HG03521 (cell line): ENCODE measurements around the gene KRT80.

Source experiments
- ATAC-seq: cut with Tn5 transposase; IDR thresholded peaks from one replicate; pipeline ENCODE4 v1.9.1; 2021; ENCODE audit warnings: mild to moderate bottlenecking, moderate library complexity; ENCODE audit not compliant: unreplicated experiment

KRT80 gene

DNA sequence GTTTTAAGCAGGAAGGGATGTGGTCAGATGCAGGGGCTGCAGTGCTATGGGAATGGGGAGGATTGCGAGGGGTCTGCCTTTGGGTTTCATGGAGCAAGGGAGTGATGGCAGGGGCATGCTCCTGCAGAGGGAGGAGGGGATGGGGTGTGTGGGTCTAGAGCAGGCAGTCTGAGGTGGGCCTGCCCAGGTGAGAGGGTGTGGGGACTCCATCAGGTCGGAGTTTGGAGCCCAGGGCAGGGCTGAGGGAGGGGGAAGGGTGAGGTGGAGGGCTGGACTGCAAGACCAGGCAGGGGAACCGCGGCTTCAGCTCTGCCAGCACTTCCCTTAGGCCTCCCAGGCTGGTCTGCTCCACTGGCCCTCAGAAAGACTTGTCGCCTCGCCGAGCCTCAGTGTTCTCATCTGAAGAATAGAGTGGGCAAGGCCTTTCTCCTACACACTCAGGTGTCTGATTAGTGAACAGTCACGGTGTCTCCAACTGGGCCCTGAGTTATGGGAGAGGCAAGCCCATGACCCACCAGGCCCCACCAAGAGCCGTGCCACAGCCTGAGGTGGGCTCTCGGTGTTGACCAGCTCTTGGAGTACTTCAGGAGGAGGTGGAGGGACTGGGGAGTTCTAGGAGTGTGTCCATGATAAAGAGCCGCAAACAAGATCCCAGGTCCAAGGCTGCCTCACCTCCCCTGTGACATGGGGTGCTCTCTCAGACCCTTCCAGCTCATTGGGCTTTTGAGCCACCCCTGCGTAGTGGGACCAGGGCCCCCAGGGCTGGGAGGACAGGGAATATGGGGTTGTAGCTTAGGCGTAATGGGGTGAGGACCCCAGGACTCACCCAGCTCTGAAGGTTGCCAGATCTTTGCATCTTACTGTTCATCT is 20.1 kb upstream of the KRT80 start:
- no peak for ATAC-seq

DNA sequence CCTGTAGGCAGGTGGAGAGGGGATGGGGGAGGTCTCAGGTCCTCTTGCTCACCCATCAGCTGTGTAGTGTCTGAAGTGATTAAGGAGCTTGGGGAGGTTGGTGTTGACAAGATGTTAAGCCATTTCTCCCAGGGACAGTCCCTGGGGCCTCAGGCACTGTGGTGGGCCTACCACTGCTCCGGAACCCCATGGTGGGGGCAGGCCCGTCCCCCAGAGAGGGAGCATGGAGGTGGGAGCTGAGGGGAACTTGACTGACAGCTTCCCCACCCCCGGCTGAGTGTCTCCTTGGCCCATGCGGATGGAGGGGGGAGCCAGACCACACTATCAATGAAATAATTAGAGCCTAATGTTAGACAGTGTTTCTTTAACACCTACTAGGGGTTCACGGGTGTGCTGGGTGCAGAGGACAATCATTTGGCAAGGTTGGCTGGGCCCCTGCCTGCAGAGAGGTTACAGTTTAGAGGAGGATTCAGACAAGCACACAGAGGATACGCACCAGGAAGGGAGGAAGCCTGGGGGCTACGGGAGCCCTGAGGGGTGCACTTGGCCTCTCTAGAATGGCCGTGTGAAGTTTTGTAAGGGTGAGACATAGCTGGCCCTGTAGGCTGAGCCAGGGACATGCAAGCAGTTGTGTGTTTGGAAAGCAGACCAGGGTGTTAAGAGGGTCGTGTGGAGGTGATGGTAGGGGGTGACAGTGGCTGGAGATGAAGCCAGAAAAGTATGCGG is 19.3 kb upstream of the KRT80 start:
- ATAC-seq, result no peak

DNA sequence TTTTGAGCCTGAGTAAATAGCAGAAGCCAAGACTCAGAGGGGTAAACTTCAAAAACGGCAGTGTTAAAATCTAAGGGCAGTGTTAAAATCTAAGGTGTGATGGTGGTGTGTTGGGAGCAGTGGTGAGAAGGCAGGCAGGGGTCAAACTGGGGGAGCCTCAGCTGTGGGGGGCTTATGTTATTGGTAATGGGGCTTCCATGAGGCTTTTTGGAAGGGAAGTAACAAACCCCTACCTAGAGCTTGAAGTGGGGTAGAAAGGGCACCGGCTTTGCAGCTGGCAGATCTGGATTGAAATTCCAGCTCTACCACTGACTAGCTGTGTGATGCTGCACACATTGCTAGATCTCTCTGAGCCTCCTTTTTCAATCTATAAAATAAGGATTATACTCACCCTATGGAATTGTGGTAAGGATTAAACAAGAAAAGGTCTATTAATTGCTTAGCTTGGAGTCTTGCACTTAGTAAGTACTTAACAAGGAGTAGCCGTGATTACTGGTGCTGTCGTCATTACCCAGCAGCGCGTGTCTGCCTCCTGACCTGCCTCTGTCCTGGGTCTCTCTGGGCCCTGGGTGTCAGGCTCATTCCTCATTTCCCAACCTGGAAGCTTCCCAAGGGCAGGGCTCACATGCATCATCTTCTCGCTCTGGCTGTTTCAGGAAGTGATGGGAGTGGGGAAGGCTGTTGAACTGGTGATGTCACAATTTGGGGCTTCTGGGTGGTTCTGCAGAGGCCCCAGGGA is 18.5 kb upstream of the KRT80 start:
- ATAC-seq, result no peak

DNA sequence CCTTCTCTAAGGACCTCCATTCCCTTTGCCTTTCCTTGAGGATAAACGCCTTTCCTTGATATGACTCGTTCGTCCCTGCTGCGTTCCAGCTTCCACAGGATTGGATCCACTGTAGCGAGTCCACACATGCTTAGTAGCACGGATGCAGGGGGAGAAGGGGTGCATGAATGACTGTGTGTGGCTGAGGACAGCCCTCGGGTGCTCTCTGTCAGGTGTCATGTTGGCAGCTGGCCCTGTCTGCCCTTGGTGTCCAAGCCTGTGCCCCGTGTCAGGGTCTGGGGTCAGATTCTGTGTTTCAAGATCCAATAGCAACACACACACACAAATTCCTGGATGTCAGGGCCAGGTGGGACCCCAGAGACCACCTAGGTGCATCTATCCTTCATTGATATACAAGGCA is 17.5 kb upstream of the KRT80 start:
- ATAC-seq, result no peak

DNA sequence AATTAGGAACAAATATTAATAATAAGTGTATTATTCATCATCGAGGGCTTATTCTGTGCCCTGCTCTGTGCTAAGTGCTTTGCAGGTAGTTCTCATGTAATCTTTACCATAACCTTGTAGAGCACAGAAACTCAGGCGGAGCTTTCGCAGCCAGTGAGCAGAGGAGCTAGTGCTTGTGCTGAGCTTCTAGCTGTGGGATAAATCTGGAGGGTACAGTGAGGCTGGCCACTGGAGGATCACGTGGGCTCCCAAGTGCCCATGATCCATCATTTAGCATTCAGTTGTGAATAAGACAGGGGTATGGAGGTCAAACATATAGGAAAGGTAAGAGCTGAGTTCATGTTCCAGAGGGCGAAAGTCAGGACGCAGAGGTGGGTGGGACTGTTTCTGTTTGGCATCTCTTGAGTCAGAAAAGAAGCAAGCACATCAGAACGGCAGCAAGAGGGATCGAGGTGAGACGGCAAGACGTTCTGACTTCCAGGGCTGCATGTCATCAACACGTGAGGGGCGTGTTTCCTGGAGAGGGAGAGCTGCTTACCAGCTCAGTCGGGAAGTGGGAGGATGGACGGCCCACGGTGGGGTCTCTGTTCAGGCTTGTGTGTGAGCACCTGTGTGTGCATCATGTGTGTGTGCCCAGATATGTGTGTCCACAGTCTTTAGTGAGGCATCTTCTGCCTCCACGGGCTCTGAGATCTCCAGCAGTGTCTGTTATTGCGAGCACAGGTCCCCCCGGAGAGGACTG is 16.8 kb upstream of the KRT80 start:
- ATAC-seq, result no peak

DNA sequence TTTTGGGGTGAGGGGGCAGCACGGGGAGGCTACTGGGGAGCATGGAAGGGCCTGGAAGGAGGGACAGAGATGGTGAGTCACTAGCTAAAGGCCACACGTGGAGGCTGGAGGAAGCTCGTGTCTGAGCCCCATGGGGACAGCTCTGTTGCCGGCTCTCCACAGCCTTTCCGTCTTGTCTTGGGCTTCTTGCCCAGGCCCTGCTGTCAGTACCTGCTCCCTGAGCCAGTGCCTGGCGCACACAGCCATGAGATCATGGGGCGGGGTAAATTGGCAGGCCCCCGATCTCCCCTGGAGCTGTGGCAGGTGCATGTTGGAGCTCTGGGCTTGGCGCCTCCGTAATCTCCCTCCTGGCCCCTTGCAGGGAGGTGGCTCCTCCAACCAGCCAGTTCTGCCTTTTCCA is 16.1 kb upstream of the KRT80 start:
- no peak for ATAC-seq

DNA sequence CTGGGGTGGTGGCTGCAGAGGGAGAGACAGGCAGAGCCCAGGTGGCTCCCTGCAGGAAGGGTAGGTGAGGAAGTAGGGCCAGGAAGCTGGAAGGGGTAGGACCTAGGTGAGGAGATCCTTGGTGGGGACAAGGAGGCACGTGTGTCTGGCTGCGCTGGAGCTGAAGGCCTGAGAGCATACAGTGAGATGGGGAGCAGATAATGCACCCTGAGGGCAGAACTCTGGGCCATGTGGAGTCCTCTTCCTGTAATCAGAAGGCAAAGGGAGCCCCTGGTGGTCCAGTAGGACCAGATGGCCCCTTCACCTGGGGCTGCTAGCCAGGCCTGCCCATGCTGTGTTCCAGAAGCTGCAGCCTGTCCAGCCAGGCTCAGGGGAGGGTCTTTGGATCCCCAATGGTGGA is 15.3 kb upstream of the KRT80 start:
- no peak for ATAC-seq

DNA sequence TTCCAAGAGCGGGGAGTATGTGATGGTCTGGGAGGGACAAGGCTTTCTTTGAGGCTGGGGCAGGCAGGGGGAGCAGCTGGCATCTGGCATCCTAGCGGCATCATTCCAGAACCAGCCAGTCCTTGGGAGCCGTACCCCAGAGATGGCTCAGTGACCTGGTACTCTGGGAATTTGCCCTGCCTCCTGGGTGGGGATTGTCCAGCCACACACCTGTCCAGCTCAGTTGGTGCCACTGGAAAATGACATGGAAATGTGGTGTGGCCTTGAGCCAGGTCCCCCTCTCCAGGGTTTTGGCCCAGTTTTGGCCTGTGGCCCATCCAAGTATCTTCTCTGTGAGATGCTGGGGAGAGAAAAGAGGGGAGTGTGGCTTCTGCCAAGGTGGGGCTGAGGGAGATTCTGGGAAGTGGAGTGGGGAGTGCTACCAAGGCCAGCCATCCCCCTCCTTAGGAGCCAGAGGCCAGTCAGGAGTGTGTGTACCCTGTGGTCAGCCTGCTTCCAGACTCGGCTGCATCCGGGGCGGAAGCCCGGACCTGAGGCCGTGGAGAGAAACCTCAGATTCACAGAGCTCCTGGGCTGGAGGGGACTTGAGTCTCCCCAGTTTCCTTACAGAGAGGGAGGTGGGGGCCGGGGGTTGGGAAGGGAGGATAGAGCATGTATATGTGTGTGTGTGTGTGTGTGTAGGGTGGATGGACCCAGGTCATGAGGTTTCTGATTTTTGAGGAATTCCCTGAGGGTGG is 14.7 kb upstream of the KRT80 start:
- no peak for ATAC-seq

DNA sequence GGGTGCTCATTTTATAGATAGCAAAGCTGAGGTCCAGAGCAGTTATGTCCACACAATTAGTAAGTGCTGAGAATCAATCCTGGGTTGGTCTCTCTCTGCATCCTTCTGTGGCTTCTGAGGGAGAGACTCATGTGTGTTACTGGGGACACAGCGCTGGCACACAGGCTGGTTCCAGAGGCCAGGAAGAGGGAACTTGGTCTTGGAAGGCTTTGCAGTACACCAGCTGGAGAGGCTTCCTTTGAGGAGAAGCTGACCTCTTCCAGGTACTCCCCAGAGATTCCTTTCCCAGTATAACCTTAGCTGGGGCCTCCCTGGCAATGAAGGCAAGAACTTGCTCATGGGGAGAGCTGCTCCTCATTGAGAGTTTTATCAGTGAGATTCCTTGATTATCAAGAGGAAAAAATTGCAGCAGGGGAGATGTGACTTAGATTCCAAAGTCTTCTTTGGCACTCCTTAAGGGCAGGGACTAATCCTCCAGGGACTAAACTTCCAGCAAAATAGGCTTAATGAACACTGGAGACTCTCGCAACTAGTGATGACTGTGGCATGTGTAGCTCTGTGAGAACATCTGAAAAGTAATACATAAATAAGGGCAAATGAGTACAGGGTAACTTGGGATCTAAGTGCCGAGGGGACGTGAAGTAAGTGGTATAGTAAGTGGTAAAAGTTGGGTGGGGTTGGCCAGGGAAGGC is 13.9 kb upstream of the KRT80 start:
- ATAC-seq, result no peak

DNA sequence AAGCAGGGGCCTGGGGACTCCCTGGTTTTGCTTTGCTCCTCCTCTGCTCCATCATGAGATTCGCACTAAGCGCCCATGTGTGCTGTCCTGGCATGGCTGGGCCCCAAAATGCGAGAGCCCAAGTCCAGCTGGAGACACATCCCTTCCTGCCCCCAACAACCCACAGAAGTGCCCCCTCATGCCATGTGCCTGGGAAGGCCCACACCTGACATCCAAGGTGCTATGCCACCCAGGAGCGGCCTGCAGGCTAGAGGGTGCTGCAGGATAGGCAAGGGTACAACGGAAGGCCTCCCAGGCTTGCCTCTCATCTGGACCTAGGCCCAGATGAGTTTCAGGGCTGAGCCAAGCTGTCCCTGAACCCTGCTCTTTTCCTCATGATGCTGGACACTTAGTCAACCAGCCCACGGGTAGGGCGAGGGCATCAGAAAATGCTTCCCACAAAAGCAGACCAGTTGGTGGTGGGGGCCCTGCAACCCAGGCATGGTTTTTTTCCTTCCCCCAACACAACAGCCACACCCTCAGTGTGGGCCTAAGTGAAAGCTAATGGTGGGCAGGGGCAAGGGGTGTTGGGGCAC is 13.2 kb upstream of the KRT80 start:
- ATAC-seq, result no peak

DNA sequence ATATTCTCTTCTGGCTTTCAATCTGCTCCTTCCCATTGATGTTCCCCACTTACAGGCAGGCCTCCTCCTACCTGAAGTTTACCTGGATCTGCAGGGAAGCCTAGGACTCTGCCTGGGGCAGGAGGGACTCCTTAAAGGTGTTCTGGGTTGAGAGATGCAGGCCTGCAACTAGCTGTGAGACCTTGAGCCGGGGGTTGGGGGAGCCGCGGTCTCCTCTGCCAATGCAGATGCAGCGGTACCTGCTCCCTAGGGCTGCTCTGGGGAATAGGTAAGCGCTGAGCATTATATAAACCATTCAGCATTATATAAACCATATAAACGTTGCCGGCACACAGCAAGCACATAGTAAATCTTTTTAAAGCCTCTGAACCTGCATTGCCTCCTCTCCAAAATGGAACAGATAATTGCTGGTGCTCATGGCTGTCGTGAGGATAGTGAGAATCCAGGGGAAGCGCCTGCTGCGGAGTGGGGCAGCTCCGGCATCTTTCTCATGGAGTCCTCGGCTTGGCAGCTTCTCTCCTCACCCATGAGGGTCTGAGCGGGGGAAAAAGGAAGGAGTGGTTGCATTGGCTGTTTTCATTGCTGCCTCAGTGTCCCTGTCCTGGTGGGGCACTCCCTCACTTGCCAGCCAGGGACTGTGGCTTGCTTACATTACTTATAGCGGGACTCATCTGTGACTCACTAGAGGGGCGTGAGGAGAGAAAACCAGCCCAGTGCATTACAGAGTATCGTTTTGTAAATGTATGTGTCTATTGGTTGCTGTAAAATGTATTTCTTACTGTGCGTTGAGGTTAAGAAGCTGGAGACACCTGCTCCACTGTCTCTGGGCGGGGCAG is 12.5 kb upstream of the KRT80 start:
- no peak for ATAC-seq

DNA sequence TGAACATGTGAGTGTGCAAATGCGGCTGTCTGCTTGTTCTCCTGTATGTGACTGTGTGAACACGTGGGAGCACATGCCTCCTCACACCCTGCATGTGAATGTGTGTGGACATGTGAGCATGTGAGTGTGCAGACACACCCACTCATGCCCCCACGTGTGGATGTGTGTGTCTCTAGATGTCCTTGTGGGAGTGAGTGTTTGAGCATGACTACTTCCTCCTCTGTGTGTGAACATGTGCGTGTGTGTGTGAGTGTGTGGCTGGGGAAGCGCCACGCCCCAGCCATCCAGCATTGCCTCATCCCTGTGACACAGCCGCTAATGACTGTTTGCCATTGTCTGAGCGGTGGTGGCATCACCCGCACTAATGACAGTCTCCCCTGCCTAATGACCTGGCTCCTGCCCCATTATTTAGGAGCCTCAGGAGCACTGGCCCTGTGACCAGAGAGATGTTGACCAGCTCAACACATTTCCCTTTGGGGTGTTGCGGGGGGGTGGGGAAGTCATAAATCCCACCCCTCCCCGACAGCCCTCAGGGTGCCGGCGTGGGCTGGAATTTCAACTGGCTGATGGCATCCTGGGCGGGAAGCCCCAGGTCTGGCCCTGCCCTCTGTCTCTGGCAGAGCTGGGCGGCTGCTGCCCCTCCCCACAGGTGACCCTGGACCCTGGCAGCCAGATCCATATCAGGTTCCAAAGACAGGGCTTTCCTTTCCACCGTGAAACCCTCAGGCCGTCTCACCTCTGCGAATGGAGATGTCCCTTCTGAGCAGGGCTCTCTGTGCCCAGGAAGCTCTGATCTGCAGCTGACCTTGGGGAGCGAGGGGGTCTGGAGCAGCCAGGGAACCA is 11.5 kb upstream of the KRT80 start:
- no peak for ATAC-seq

DNA sequence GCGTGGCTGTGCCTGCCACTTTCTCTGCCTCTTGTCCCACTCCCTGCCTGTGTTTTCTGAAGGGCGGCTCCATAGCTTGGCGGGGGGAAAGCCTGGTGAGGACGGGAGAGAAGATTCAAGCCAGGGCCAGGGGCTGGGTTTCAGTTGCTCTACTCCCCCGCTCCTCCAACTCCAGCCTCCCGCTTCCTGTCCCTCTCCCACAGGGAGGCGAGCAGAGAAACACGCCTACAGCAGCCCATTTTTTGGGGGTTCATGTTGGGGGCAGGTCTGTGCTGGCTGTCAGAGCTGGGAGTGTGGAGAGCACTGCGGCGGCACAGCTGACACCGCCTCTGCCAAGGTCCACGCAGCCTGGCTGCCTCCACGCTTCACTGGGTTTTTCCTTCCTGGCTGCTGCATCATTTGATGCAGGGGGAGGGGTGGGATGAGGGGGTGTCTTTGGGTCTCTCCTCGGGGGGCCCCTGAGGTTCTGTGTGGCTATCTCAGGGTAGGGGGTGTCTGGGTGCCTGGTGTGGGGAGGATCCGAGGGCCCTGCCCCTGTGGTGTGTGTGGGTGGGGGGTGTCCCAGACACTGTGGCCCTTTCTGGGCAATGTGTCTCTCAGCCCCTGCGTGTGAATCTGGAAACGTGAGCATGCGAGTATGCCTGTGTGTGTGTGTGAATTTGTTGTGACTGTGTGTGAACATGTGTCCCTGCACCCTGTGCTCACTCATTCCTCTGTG is 10.7 kb upstream of the KRT80 start:
- ATAC-seq, result no peak

DNA sequence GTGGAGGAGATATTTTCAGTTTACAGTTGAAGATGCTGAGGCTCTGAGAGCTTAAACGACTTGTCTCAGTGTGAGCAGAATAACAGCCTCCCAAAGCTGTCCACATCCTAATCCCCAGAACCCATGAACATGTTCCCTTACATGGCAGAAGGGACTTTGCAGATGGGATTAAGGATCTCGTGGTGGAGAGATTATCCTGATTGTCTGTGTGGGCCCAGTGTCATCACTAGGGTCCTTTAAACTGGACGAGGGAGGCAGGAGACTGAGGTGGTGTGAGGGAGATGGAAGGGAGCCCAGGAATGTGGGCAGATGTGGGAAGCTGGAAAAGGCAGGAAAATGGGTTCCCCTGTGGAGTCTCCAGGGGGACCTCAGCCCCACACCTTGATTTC is 9.6 kb upstream of the KRT80 start:
- ATAC-seq, result no peak

DNA sequence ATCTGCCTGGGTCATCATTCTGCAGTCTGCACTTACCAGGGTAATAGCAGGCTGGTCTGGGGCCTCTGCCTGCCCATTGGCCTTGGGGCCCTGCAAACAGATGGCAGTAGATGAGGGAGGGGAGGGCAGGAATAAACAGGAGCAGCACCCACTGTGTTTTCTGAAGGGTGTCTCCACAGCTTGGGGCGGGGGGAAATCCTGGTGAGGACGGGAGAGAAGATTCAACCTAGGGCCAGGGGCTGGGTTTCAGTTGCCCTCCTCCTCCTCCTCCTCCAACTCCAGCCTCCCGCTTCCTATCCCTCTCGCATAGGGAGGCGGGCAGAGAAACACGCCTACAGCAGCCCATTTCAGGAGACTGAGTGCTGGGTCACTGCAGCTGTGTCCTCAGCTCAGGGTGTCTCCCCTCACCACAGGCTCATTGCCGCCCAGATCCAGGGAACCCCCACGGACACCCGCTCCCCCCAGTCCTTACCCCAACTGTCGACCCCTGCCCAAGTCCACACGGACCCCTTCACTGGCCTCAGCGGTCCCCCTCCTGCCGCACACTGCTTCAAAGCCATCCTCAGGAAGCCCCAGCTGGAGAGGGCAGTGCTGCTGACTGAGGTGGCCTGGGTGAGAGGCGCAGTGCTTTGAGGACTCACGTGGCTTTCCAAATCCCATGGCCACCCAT is 9.1 kb upstream of the KRT80 start:
- ATAC-seq, result no peak

DNA sequence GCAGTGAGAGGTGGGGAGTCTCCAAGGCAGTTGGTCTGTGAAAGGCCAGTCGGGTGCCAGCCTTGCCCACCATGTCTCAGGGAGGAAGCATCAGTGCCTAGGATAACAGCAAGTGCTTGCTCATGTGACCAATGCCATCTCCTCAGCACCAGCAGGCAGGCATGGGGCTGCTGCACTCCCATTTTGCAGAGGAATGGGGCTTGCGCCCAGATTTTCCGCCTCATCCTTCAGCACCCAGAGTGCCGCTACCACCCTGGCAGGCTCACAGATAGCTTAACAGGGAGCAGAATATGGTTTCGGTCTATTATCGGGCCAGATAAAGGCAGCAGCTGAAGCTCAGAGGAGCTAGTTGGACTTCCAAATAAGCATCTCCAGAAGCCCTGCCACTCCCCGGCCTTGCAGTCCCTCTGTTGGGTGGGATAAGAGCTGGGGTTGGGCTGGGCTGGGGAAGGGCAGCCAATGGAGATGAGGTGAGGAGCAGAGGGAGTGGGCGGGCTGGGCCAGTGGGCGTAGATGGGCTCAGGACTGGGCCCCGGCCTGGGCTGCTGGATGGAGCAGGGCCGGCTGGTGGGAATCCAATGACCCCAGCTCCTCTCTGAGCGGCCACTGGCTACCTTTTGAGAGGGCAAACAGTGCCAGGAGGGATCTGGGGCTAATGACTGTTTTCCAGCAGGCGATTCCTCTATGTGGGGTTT is 8.4 kb upstream of the KRT80 start:
- ATAC-seq, result no peak
